BLaER1 (cell line): ENCODE measurements around the gene STK24.

Source experiments
- H3K27ac ChIP-seq: shearing (Covaris generic); formaldehyde crosslinking; 2 replicates; pipeline ENCODE4 v1.8.1; 2022
- H3K27me3 ChIP-seq: shearing (Covaris generic); formaldehyde crosslinking; 2 replicates; pipeline ENCODE4 v1.8.1; 2022
- H3K36me3 ChIP-seq: shearing (Covaris generic); formaldehyde crosslinking; 2 replicates; pipeline ENCODE4 v1.8.1; 2022
- H3K4me1 ChIP-seq: shearing (Covaris generic); formaldehyde crosslinking; 2 replicates; pipeline ENCODE4 v1.8.1; 2022
- H3K4me2 ChIP-seq: shearing (Covaris generic); formaldehyde crosslinking; 2 replicates; pipeline ENCODE4 v1.8.1; 2022
- H3K4me3 ChIP-seq: shearing (Covaris generic); formaldehyde crosslinking; 2 replicates; pipeline ENCODE4 v1.8.1; 2022
- H3K9ac ChIP-seq: shearing (Covaris generic); formaldehyde crosslinking; 2 replicates; pipeline ENCODE4 v1.8.1; 2022
- H3K9me3 ChIP-seq: shearing (Covaris generic); formaldehyde crosslinking; 2 replicates; pipeline ENCODE4 v1.8.1; 2022
- H4K20me1 ChIP-seq: shearing (Covaris generic); formaldehyde crosslinking; 2 replicates; pipeline ENCODE4 v1.8.1; 2022
- Cebpa-rat ChIP-seq: shearing (Covaris generic); IDR thresholded peaks from 2 replicates; pipeline ENCODE4 v1.8.1; 2022

The STK24 gene

GRCh38 chr13:98447881-98448641 is 128.8 kb downstream of the STK24 start:
- H3K36me3 ChIP-seq = peaks cover 55% of the 10 kb centered on the region
- H3K4me2 ChIP-seq = peak overlapping the region; percentile 86
- H4K20me1 ChIP-seq = peaks cover 93% of the 10 kb centered on the region

GRCh38 chr13:98447130-98447529 is 129.8 kb downstream of the STK24 start:
- H3K4me3 ChIP-seq = no peak overlapping the region
- TF ChIP-seq Cebpa-rat = no peak
- no peak overlapping the region for H3K4me2 ChIP-seq
- no peaks in the 10 kb centered on the region for H3K27me3 ChIP-seq
- H3K36me3 ChIP-seq = peaks cover 51% of the 10 kb centered on the region
- no peaks in the 10 kb centered on the region for H3K9me3 ChIP-seq
- no peak overlapping the region for H3K27ac ChIP-seq
- peaks cover 93% of the 10 kb centered on the region for H4K20me1 ChIP-seq
- H3K9ac ChIP-seq = no peak overlapping the region
- H3K4me1 ChIP-seq = peaks cover 64% of the 10 kb centered on the region

More at GRCh38 chr13:98447881-98448641, 128.8 kb downstream of the STK24 start:
- Histone ChIP-seq H3K27ac (peak overlapping the region; percentile 29; the same call in 1 of the 2 replicates), H3K4me1 (peaks cover 62% of the 10 kb centered on the region), H3K9me3 (no peaks in the 10 kb centered on the region), H3K9ac (peak overlapping the region; percentile 17; the same call in 1 of the 2 replicates), H3K4me3 (no peak overlapping the region), H3K27me3 (no peaks in the 10 kb centered on the region)
- TF ChIP-seq Cebpa-rat = no peak

- Histone ChIP-seq H3K4me1 (peaks cover 64% of the 10 kb centered on the region), H3K36me3 (peaks cover 47% of the 10 kb centered on the region), H3K4me2 (peak overlapping the region; percentile 30; the same call in 1 of the 2 replicates), H3K9ac (no peak overlapping the region), H4K20me1 (peaks cover 92% of the 10 kb centered on the region), H3K9me3 (no peaks in the 10 kb centered on the region), H3K27me3 (no peaks in the 10 kb centered on the region), H3K4me3 (no peak overlapping the region), H3K27ac (no peak overlapping the region)
- TF ChIP-seq Cebpa-rat = no peak
Observed at GRCh38 chr13:98446234-98446621, 130.7 kb downstream of the STK24 start.

- no peaks in the 10 kb centered on the region for H3K27me3 ChIP-seq
- no peak overlapping the region for H3K27ac ChIP-seq
- H3K4me2 ChIP-seq = peak overlapping the region; percentile 30; the same call in 1 of the 2 replicates
- H4K20me1 ChIP-seq = peaks cover 91% of the 10 kb centered on the region
- H3K4me3 ChIP-seq = no peak overlapping the region
- H3K9ac ChIP-seq = no peak overlapping the region
- H3K9me3 ChIP-seq = no peaks in the 10 kb centered on the region
- peaks cover 52% of the 10 kb centered on the region for H3K36me3 ChIP-seq
- H3K4me1 ChIP-seq = peaks cover 64% of the 10 kb centered on the region
- TF ChIP-seq Cebpa-rat = no peak
Observed at GRCh38 chr13:98445340-98446233, 131.3 kb downstream of the STK24 start.

GRCh38 chr13:98444381-98444780 is 132.5 kb downstream of the STK24 start:
- no peak overlapping the region for H3K27ac ChIP-seq
- H3K9me3 ChIP-seq = no peaks in the 10 kb centered on the region
- no peak overlapping the region for H3K4me3 ChIP-seq
- H3K4me1 ChIP-seq = peaks cover 52% of the 10 kb centered on the region
- peaks cover 82% of the 10 kb centered on the region for H4K20me1 ChIP-seq
- H3K27me3 ChIP-seq = no peaks in the 10 kb centered on the region
- peaks cover 51% of the 10 kb centered on the region for H3K36me3 ChIP-seq
- H3K9ac ChIP-seq = no peak overlapping the region
- TF ChIP-seq Cebpa-rat = no peak
- no peak overlapping the region for H3K4me2 ChIP-seq

- no peak for TF ChIP-seq Cebpa-rat
- Histone ChIP-seq H3K27me3 (no peaks in the 10 kb centered on the region), H3K4me1 (peaks cover 48% of the 10 kb centered on the region), H3K27ac (no peak overlapping the region), H3K9me3 (no peaks in the 10 kb centered on the region), H3K36me3 (peaks cover 46% of the 10 kb centered on the region), H4K20me1 (peaks cover 77% of the 10 kb centered on the region), H3K4me2 (no peak overlapping the region), H3K4me3 (no peak overlapping the region), H3K9ac (no peak overlapping the region)
Observed at GRCh38 chr13:98443800-98444325, 133.0 kb downstream of the STK24 start.

GRCh38 chr13:98443329-98443728 is 133.6 kb downstream of the STK24 start:
- Histone ChIP-seq H3K9me3 (no peaks in the 10 kb centered on the region), H3K36me3 (peaks cover 45% of the 10 kb centered on the region), H3K27ac (no peak overlapping the region), H3K4me1 (peaks cover 48% of the 10 kb centered on the region), H3K9ac (no peak overlapping the region), H3K27me3 (no peaks in the 10 kb centered on the region), H3K4me2 (no peak overlapping the region), H3K4me3 (no peak overlapping the region), H4K20me1 (peaks cover 72% of the 10 kb centered on the region)
- no peak for TF ChIP-seq Cebpa-rat

GRCh38 chr13:98442391-98443230 is 134.3 kb downstream of the STK24 start:
- Histone ChIP-seq H3K4me1 (peaks cover 48% of the 10 kb centered on the region), H3K27me3 (no peaks in the 10 kb centered on the region), H3K4me3 (no peak overlapping the region), H3K4me2 (no peak overlapping the region), H3K9ac (no peak overlapping the region), H4K20me1 (peaks cover 64% of the 10 kb centered on the region), H3K9me3 (no peaks in the 10 kb centered on the region), H3K36me3 (peaks cover 45% of the 10 kb centered on the region), H3K27ac (no peak overlapping the region)
- TF ChIP-seq Cebpa-rat = no peak

- H3K27ac ChIP-seq = no peak overlapping the region
- peak overlapping the region; percentile 3; the same call in 1 of the 2 replicates for H3K4me2 ChIP-seq
- H3K27me3 ChIP-seq = no peaks in the 10 kb centered on the region
- no peaks in the 10 kb centered on the region for H3K9me3 ChIP-seq
- H3K36me3 ChIP-seq = peaks cover 36% of the 10 kb centered on the region
- H3K4me3 ChIP-seq = no peak overlapping the region
- TF ChIP-seq Cebpa-rat = no peak
- no peak overlapping the region for H3K9ac ChIP-seq
- peaks cover 50% of the 10 kb centered on the region for H4K20me1 ChIP-seq
- H3K4me1 ChIP-seq = peaks cover 49% of the 10 kb centered on the region
Observed at GRCh38 chr13:98441056-98441676, 135.7 kb downstream of the STK24 start.
